Measurements from ENCODE around the gene TULP4.
A peak's percentile ranks its signal among the peaks of the same experiment; 100 is the strongest.

Gene TULP4

GRCh38 chr6:158489441-158489840, 177.2 kb downstream of the TULP4 start:
- no peak overlapping the region for H3K4me3 ChIP-seq (ENCODE audit: low read depth, low read length)
- no peak for TF ChIP-seq CTCF (IDR thresholded peaks at IDR 0.05; ENCODE audit: low read depth, low read length, missing control alignments)
- no peak for DNase-seq (ENCODE audit: low read depth)

GRCh38 chr6:158492881-158493280, 180.6 kb downstream of the TULP4 start:
- no peak overlapping the region for H3K4me3 ChIP-seq (ENCODE audit: low read depth, low read length)
- no peak for TF ChIP-seq CTCF (IDR thresholded peaks at IDR 0.05; ENCODE audit: low read depth, low read length, missing control alignments)
- no peak for DNase-seq (ENCODE audit: low read depth)

- no peak overlapping the region for H3K4me3 ChIP-seq (ENCODE audit: low read depth, low read length)
- TF ChIP-seq CTCF (IDR thresholded peaks at IDR 0.05; ENCODE audit: low read depth, low read length, missing control alignments) = peak; percentile 10
- no peak for DNase-seq (ENCODE audit: low read depth)
These were observed 184.4 kb downstream of the TULP4 start for GRCh38 chr6:158496700-158497099.

GRCh38 chr6:158497620-158498019, 185.4 kb downstream of the TULP4 start:
- TF ChIP-seq CTCF (IDR thresholded peaks at IDR 0.05; ENCODE audit: low read depth, low read length, missing control alignments) = no peak
- no peak overlapping the region for H3K4me3 ChIP-seq (ENCODE audit: low read depth, low read length)
- no peak for DNase-seq (ENCODE audit: low read depth)

- H3K4me3 ChIP-seq (ENCODE audit: low read depth, low read length) = no peak overlapping the region
- no peak for DNase-seq (ENCODE audit: low read depth)
- no peak for TF ChIP-seq CTCF (IDR thresholded peaks at IDR 0.05; ENCODE audit: low read depth, low read length, missing control alignments)
These were observed 186.1 kb downstream of the TULP4 start for GRCh38 chr6:158498362-158498761.

- TF ChIP-seq CTCF (IDR thresholded peaks at IDR 0.05; ENCODE audit: low read depth, low read length, missing control alignments) = no peak
- no peak overlapping the region for H3K4me3 ChIP-seq (ENCODE audit: low read depth, low read length)
- no peak for DNase-seq (ENCODE audit: low read depth)
These were observed 187.3 kb downstream of the TULP4 start for GRCh38 chr6:158499601-158500000.

- no peak overlapping the region for H3K4me3 ChIP-seq (ENCODE audit: low read depth, low read length)
- TF ChIP-seq CTCF (IDR thresholded peaks at IDR 0.05; ENCODE audit: low read depth, low read length, missing control alignments) = no peak
- DNase-seq (ENCODE audit: low read depth) = no peak
These were observed 187.9 kb downstream of the TULP4 start for GRCh38 chr6:158500016-158500735.
